DND-41 (cell line): ENCODE measurements around the gene TMEM191C.
"Not testable (repeated sequence)": the region's sequence is repeated elsewhere in the genome, so short reads cannot be mapped to it uniquely, and the experiment has no call there.

Experiments
- CTCF ChIP-seq: IDR thresholded peaks from 2 replicates; pipeline ENCODE4 v1.5.1; 2012; ENCODE audit warnings: borderline replicate concordance, low read length, moderate library complexity, mild to moderate bottlenecking; ENCODE audit not compliant: poor library complexity, severe bottlenecking; ENCODE audit errors: extremely low read depth
- EZH2 ChIP-seq: IDR thresholded peaks from 3 replicates; pipeline ENCODE4 v1.6.1; 2012; ENCODE audit warnings: borderline replicate concordance, low read depth, mild to moderate bottlenecking, moderate library complexity, low read length, inconsistent platforms; ENCODE audit not compliant: severe bottlenecking

GRCh38 chr22:21510397-21510796 lies 43.2 kb downstream of the TMEM191C start:
- not testable (repeated sequence) for TF ChIP-seq CTCF, EZH2
